Mesothelial cell of epicardium (in vitro differentiated cells): ENCODE results near the gene CYRIA. TPM values are rescaled to one million over a fixed set of nuclear protein-coding genes. Genes with fewer than 3 reads are reported as not detected.
A peak's percentile ranks its signal among the peaks of the same experiment; 100 is the strongest.

ENCODE experiments used
- DNase-seq, 2 experiments: peaks; one replicate each; pipeline ENCODE4 v3.0.0; 2021; ENCODE audit warnings: low spot score in 2 of 2; ENCODE audit not compliant: unreplicated experiment in 2 of 2
- H3K27ac Mint-ChIP-seq: 2 replicates; pipeline ENCODE4 v1.8.0; 2021; ENCODE audit warnings: mixed read lengths
- H3K27me3 Mint-ChIP-seq: 2 replicates; pipeline ENCODE4 v1.8.0; 2021; ENCODE audit warnings: low read depth, mixed read lengths
- H3K36me3 Mint-ChIP-seq: 2 replicates; pipeline ENCODE4 v1.8.0; 2021; ENCODE audit warnings: mixed read lengths
- H3K4me1 Mint-ChIP-seq: 2 replicates; pipeline ENCODE4 v1.8.0; 2021; ENCODE audit warnings: mixed read lengths
- H3K4me3 Mint-ChIP-seq: 2 replicates; pipeline ENCODE4 v1.8.0; 2021; ENCODE audit warnings: mild to moderate bottlenecking, moderate library complexity, mixed read lengths
- H3K9me3 Mint-ChIP-seq: 2 replicates; pipeline ENCODE4 v1.8.0; 2021; ENCODE audit warnings: mixed read lengths
- total RNA-seq: library from RNA; stranded (reverse); gene quantifications from 3 replicates; pipeline ENCODE4 v1.2.1, GENCODE V29; 2021
- TF ChIP-seq, protein P1 (sequence below): fragments of 200-600 bp; sonication (generic); IDR thresholded peaks from one replicate; pipeline ENCODE4 v1.5.0; 2021; ENCODE audit warnings: antibody characterized with exemption; ENCODE audit not compliant: unreplicated experiment

CYRIA gene
- total RNA-seq, 1 donor from 2014 or later = 4.0 TPM

DNA sequence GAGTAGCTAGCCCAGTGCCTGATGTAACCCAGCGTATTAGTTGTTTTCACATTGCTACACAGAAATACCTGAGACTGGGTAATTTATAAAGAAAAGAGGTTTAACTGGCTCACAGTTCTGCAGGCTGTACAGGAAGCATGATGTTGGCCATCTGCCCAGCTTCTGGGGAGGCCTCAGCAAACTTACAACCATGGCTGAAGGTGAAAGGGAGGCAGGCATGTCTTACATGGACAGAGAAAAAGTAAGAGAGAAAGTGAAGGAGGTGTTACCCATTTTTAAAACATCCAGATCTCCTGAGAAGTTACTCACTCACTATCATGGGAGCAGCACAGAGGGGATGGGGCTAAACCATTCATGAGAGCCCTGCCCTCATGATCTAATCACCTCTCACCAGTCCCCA, 6.1 kb upstream of the CYRIA start:
- no peak overlapping the region for H3K27ac Mint-ChIP-seq
- no peaks in the 10 kb centered on the region for H3K36me3 Mint-ChIP-seq
- peaks cover 8% of the 10 kb centered on the region for H3K9me3 Mint-ChIP-seq
- peaks cover 4% of the 10 kb centered on the region for H3K27me3 Mint-ChIP-seq
- DNase-seq = no peak
- no peak overlapping the region for H3K4me3 Mint-ChIP-seq
- no peaks in the 10 kb centered on the region for H3K4me1 Mint-ChIP-seq
- TF ChIP-seq, protein P1, sequence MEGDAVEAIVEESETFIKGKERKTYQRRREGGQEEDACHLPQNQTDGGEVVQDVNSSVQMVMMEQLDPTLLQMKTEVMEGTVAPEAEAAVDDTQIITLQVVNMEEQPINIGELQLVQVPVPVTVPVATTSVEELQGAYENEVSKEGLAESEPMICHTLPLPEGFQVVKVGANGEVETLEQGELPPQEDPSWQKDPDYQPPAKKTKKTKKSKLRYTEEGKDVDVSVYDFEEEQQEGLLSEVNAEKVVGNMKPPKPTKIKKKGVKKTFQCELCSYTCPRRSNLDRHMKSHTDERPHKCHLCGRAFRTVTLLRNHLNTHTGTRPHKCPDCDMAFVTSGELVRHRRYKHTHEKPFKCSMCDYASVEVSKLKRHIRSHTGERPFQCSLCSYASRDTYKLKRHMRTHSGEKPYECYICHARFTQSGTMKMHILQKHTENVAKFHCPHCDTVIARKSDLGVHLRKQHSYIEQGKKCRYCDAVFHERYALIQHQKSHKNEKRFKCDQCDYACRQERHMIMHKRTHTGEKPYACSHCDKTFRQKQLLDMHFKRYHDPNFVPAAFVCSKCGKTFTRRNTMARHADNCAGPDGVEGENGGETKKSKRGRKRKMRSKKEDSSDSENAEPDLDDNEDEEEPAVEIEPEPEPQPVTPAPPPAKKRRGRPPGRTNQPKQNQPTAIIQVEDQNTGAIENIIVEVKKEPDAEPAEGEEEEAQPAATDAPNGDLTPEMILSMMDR = no peak

DNA sequence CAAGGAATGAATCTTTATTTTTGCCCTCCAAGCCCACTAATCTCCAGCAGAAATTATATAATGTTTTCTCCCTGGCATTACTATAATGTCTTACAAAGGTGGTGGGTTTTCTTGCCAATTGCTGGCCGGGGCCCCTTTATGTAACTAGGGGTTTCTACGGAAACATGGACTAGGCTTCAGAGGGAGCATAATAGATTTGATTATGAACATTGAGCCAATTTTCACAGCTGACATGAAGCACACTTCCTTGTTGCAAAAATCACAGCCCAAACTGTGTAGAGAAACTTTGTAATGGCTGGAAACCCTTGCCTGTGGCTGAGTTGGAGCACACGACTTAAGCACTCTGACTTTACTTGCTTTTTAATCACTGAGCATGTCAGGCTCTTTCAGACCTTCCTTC, 3.8 kb upstream of the CYRIA start:
- H3K27ac Mint-ChIP-seq = no peak overlapping the region
- H3K4me1 Mint-ChIP-seq = peaks cover 14% of the 10 kb centered on the region
- peaks cover 8% of the 10 kb centered on the region for H3K9me3 Mint-ChIP-seq
- H3K36me3 Mint-ChIP-seq = no peaks in the 10 kb centered on the region
- H3K4me3 Mint-ChIP-seq = no peak overlapping the region
- DNase-seq = no peak
- TF ChIP-seq, protein P1 = no peak
- H3K27me3 Mint-ChIP-seq = peaks cover 18% of the 10 kb centered on the region

DNA sequence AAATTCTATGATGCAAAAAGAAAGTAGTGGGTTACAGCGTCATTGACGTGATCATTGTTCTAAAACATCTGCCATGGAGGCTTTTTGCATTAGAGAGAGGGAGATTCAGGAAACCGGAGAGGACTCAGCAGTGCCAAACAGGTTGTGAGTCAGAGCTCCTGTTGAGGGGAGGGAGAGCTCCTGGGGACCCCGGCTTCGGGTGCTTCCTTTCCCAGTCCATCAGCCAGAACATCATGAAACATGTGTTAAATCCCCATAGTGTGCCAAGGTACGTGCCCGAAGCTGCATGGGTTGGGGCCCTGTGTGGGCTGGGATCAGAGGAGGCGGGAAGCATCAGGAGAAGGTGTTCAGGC, 791 bp upstream of the CYRIA start:
- Mint-ChIP-seq H3K4me3 (peak overlapping the region; percentile 70), H3K9me3 (no peaks in the 10 kb centered on the region), H3K4me1 (peaks cover 18% of the 10 kb centered on the region), H3K27ac (peak overlapping the region; percentile 1), H3K36me3 (no peaks in the 10 kb centered on the region), H3K27me3 (peaks cover 21% of the 10 kb centered on the region)
- DNase-seq = no peak
- TF ChIP-seq, protein P1 = no peak

DNA sequence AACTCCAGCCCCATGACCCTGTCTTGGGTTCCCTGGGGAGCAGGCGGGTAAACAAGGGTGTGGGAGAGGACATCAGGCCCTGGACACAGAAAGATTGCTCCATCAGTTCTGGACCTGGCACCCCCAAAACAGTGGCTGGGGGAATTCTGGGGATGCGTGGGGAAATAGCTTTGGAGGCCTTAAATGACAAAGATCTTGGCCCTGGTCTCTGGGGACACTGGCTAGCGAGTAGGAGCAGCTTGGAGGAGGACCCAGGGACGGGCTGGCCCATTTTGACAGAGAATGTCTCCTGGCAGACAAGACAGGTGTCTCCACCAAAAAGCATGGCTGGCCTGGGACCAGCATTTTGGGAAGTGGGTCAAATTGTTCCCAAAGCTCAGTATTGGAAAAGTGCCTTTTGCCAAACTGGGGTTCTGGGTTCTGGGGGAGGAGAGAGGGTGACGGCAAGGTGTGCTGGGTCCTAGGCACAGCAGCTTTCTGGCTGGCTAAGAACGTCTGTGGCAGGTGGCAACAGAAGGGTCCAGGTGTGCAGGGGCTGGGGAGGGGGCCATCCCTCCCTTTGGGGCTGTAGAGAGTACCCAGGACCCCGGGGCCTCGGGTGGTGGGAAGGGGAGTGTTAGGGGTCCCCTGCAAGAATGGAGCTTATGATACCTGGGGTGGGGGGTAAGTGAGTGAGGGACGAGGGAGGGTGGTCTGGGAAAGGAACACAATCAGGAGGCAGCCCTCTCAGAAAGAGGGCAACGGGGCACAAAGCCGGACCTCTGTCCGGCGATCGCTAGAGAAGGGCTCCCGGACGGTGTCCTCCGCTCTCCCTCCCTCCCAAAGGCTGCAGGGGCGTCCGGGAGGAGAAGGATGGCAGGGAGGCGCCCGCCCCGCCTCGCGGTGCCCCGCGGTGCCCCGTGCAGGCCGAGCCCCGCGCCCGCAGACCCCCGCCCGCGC, 556 bp downstream of the CYRIA start:
- no peak overlapping the region for H3K27ac Mint-ChIP-seq
- DNase-seq = no peak
- peak overlapping the region; percentile 76 for H3K4me3 Mint-ChIP-seq
- no peaks in the 10 kb centered on the region for H3K9me3 Mint-ChIP-seq
- H3K36me3 Mint-ChIP-seq = no peaks in the 10 kb centered on the region
- peaks cover 21% of the 10 kb centered on the region for H3K27me3 Mint-ChIP-seq
- H3K4me1 Mint-ChIP-seq = peaks cover 18% of the 10 kb centered on the region
- TF ChIP-seq, protein P1 = no peak

DNA sequence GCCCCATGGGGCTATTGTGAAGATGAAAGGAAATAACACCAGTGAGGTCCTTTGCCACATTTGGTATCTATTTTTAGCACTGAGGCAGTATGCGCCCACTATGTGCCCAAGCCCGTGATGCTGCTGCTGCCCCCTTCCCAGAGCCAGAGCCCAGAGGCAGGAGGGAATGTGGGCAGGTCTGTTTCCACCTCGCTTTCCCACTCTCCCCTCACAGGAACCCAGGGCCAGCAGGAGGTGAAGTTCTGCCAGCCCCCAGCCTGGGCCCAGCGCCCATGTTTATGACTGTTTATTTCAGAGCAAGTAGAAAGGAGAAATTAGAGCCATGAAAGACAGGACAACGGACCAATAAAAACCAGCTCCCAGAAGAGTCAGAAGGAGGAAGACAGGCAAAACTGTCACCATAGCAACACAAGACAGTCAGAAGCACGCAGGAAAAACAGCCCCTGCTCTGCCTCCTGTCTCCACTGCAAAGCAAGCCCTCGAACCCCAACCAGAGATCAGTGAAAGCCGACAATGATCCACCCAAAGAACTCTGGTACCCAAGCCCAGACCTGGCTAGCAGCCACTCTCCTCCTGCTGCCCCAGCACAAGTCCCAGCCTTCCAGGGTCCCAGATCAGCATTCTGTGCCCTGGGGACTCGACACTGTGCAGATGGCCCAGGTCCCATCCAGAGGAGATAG, 1.4 kb downstream of the CYRIA start:
- H3K9me3 Mint-ChIP-seq = no peaks in the 10 kb centered on the region
- no peaks in the 10 kb centered on the region for H3K36me3 Mint-ChIP-seq
- no peak for DNase-seq
- peak overlapping the region; percentile 59 for H3K27ac Mint-ChIP-seq
- H3K4me1 Mint-ChIP-seq = peaks cover 18% of the 10 kb centered on the region
- TF ChIP-seq, protein P1 = no peak
- peaks cover 21% of the 10 kb centered on the region for H3K27me3 Mint-ChIP-seq
- peak overlapping the region; percentile 76 for H3K4me3 Mint-ChIP-seq
